Left lung (tissue), 10 donors: ENCODE measurements around the gene ZMYND19. TPM values are rescaled to one million over a fixed set of nuclear protein-coding genes. Genes with fewer than 3 reads are reported as not detected.
"Not testable (repeated sequence)": the region's sequence is repeated elsewhere in the genome, so short reads cannot be mapped to it uniquely, and the experiment has no call there.

Source experiments
- ATAC-seq: fragments of 200-7000 bp; cut with Tn5 transposase; one replicate; pipeline ENCODE4 v1.9.1; 2020; ENCODE audit warnings: moderate library complexity
- DNase-seq, 4 donors: peaks; one replicate each; pipeline ENCODE4 v3.0.0-alpha.2; 2013 to 2020
- H3K27ac ChIP-seq, 2 donors: fragments of 200-600 bp; sonication (generic) in 1 of 2; one replicate each; pipeline versions ENCODE4 v1.5.0 to v1.8.0; 2020 to 2021
- H3K27me3 ChIP-seq, 2 donors: fragments of 200-600 bp; sonication (generic) in 1 of 2; one replicate each; pipeline versions ENCODE4 v1.5.0 to v1.8.0; 2020 to 2021
- H3K36me3 ChIP-seq, 2 donors: fragments of 200-600 bp; sonication (generic) in 1 of 2; one replicate each; pipeline versions ENCODE4 v1.5.0 to v1.8.0; 2020 to 2021
- H3K4me1 ChIP-seq, 2 donors: fragments of 200-600 bp; one replicate each; pipeline ENCODE4 v1.8.0; 2021
- H3K4me3 ChIP-seq, 2 donors: fragments of 200-600 bp; sonication (generic) in 1 of 2; one replicate each; pipeline versions ENCODE4 v1.5.0 to v1.8.0; 2020 to 2021; ENCODE audit warnings: mild to moderate bottlenecking in 1 of 2
- H3K9me3 ChIP-seq, 2 donors: fragments of 200-600 bp; sonication (generic) in 1 of 2; one replicate each; pipeline versions ENCODE4 v1.5.0 to v1.8.0; 2020 to 2021
- intact Hi-C, 2 donors: fragments of 100-400 bp; cut with DNase I; formaldehyde crosslinking; loops; one replicate each; pipeline versions ENCODE4 v1.11.2 to v1.14.2; 2022
- polyA plus RNA-seq, 6 donors: library from polyadenylated mRNA; unstranded; fragments of 120-200 nt; gene quantifications; one replicate each; pipeline ENCODE4 v1.2.1, GENCODE V29; 2013; ENCODE audit not compliant: insufficient read length in 6 of 6
- total RNA-seq, 2 donors: library from RNA; stranded (reverse); fragmentation: NEBNext Ultra II Directional; extraction: Animal tissue kit (Norgen Biotek cat#: 25700); gene quantifications; one replicate each; pipeline ENCODE4 v1.2.1, GENCODE V29; 2021
- TF ChIP-seq, protein P1 (sequence below), 2 donors: fragments of 200-600 bp; sonication (generic) in 1 of 2; IDR thresholded peaks; one replicate each; pipeline versions ENCODE4 v1.5.0 to v1.8.0; 2021; ENCODE audit warnings: antibody characterized with exemption in 2 of 2
- donor health status: DM: no; HTN: yes; CAD: no.
- donor health status: DM: no; HTN: no; CAD: no.

The ZMYND19 gene
- total and polyA plus RNA-seq, 8 donors = 15.3 to 30.5 (median 21.5) TPM

DNA sequence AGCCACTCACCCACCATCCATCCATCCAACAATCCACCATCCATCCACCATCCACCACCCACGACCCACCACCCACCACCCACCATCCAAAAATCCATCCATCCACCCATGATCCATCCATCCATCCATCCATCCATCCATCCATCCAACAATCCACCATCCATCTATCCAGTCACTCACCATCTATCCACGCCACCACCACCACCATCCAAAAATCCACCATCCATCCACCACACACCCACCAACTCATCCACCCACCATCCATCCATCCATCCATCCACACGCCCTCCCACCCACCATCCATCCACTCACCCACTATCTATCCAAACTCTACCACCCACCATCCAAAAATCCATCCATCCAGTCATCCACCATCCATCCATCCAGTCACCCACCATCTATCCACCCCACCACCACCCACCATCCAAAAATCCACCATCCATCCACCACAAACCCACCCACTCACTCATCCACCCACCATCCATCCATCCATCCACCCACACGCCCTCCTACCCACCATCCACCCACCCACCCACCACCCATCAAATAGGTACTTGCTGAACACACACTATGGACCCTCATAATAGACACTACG is 20.6 kb downstream of the ZMYND19 start:
- no peaks in the 10 kb centered on the region for H3K27me3 ChIP-seq
- TF ChIP-seq, protein P1, sequence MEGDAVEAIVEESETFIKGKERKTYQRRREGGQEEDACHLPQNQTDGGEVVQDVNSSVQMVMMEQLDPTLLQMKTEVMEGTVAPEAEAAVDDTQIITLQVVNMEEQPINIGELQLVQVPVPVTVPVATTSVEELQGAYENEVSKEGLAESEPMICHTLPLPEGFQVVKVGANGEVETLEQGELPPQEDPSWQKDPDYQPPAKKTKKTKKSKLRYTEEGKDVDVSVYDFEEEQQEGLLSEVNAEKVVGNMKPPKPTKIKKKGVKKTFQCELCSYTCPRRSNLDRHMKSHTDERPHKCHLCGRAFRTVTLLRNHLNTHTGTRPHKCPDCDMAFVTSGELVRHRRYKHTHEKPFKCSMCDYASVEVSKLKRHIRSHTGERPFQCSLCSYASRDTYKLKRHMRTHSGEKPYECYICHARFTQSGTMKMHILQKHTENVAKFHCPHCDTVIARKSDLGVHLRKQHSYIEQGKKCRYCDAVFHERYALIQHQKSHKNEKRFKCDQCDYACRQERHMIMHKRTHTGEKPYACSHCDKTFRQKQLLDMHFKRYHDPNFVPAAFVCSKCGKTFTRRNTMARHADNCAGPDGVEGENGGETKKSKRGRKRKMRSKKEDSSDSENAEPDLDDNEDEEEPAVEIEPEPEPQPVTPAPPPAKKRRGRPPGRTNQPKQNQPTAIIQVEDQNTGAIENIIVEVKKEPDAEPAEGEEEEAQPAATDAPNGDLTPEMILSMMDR (IDR thresholded peaks at IDR 0.05) = no peak
- no peak overlapping the region for H3K4me3 ChIP-seq
- intact Hi-C loops = no loop called here
- no peak overlapping the region for H3K27ac ChIP-seq
- DNase-seq (no peak), ATAC-seq (no peak)
- H3K36me3 ChIP-seq = peaks cover 0 to 49% of the 10 kb centered on the region in 2 donors
- no peaks in the 10 kb centered on the region for H3K4me1 ChIP-seq
- H3K9me3 ChIP-seq = peaks cover 0 to 3% of the 10 kb centered on the region in 2 donors

DNA sequence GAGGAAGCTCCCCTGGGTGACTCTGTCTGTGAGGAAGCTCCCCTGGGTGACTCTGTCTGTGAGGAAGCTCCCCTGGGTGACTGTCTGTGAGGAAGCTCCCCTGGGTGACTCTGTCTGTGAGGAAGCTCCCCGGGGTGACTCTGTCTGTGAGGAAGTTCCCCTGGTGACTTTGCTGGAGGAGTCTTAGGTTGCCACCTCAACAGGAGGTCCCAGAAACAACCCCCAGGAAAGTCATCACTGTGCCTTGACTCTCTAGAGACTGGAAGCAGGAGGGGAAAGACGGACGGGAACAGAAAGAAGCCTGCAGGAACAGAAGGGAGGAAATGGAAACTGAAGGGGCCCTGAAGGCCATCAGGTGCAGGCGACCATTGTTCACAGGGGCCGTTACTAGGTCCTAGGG is 21.9 kb downstream of the ZMYND19 start:
- DNase-seq, H3K4me3 ChIP-seq, H3K4me1 ChIP-seq, H3K27me3 ChIP-seq, ATAC-seq, H3K9me3 ChIP-seq, intact Hi-C loops: not testable (repeated sequence)
- H3K27ac ChIP-seq = peak overlapping the region in 1 of 2 donors; percentile 45
- peaks cover 0 to 49% of the 10 kb centered on the region in 2 donors for H3K36me3 ChIP-seq

DNA sequence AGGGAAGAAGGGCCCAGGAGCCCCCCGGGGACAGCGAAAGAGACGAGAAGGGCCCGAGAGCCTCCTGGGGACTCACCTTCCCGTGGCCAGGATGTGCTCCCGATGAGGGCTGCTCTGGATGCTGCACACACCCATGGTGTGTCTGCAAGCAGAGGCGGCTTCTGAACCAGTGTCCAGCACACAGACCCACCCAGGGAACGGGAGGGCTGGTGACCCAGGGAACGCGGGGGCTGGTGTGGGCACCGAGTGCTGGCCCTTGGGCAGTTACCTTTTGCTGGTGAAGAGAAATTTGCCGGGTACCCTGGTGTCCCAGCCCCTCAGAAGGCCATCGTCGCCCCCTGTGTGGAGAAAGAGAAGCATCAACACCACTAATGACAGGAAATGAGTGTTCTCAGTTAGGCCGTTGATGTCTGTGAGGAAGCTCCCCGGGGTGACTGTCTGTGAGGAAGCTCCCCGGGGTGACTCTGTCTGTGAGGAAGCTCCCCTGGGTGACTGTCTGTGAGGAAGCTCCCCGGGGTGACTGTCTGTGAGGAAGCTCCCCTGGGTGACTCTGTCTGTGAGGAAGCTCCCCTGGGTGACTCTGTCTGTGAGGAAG is 25.4 kb downstream of the ZMYND19 start:
- TF ChIP-seq, protein P1 (IDR thresholded peaks at IDR 0.05) = no peak
- DNase-seq = no peak
- peak overlapping the region in 1 of 2 donors; percentile 29 for H3K27ac ChIP-seq
- peaks cover 0 to 47% of the 10 kb centered on the region in 2 donors for H3K36me3 ChIP-seq
- H3K9me3 ChIP-seq = peaks cover 0 to 3% of the 10 kb centered on the region in 2 donors
- no peaks in the 10 kb centered on the region for H3K27me3 ChIP-seq
- intact Hi-C loops = no loop called here
- H3K4me3 ChIP-seq = no peak overlapping the region
- no peak for ATAC-seq
- no peaks in the 10 kb centered on the region for H3K4me1 ChIP-seq

DNA sequence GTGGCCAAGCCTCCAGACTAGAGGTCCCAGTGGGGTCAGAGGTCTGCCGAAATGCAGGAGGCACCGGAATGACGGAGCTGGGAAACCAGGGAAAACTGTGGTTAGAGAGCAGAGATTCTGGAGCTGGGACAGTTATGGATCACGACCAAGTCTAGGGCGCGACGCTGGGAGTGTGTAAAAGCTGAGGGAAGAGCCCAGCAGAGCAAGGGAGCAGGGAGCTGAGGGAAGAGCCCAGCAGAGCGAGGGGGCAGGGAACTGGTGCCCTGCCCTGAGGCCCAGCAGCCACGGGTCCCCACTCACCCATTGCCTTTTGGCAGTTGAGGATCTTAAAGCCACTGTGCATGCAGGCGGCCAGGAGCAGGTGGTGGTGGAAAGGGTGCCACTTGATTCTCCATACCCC is 26.2 kb downstream of the ZMYND19 start:
- ATAC-seq (no peak), DNase-seq (no peak)
- Histone ChIP-seq H3K27ac (no peak overlapping the region), H3K4me3 (no peak overlapping the region), H3K27me3 (no peaks in the 10 kb centered on the region), H3K9me3 (peaks cover 0 to 3% of the 10 kb centered on the region in 2 donors), H3K36me3 (peaks cover 0 to 54% of the 10 kb centered on the region in 2 donors), H3K4me1 (no peaks in the 10 kb centered on the region)
- TF ChIP-seq, protein P1 (IDR thresholded peaks at IDR 0.05) = no peak
- intact Hi-C loops = no loop called here

DNA sequence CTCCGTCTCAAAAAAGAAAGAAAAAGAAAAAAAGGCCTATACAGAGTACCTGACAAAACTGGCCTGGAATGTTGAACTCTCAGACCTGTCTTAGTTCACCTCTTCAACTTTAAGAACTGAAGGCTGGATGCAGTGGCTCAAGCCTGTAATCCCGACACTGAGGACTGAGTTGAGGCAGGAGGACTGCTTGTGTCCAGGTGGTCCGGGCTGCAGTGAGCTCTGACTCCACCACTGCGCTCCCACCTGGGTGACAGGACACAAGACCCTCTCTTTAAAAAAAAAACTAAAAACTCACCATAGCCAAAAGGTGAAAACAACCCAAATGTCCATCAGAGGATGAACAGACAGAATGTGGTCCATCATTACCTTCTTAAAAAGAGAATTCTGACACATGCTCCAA is 32.2 kb downstream of the ZMYND19 start:
- ATAC-seq = no peak

More for the DNA sequence above, 32.2 kb downstream of the ZMYND19 start:
- Histone ChIP-seq H3K36me3 (peaks cover 0 to 81% of the 10 kb centered on the region in 2 donors), H3K27me3 (no peaks in the 10 kb centered on the region), H3K4me3 (no peak overlapping the region), H3K27ac (no peak overlapping the region), H3K4me1 (no peaks in the 10 kb centered on the region), H3K9me3 (no peaks in the 10 kb centered on the region)
- no peak for DNase-seq
- TF ChIP-seq, protein P1 (IDR thresholded peaks at IDR 0.05) = no peak
- intact Hi-C loops = no loop called here
